GM20000 (cell line): Measurements from ENCODE around the gene XRCC5.

ENCODE experiments used
- DNase-seq: peaks from one replicate; pipeline ENCODE4 v3.0.0; 2012; ENCODE audit warnings: low spot score
- CTCF ChIP-seq: IDR thresholded peaks from 2 replicates; pipeline ENCODE4 v1.5.1; 2012; ENCODE audit warnings: mild to moderate bottlenecking, control low read depth; ENCODE audit errors: extremely low read depth, missing control alignments

Gene XRCC5

GRCh38 chr2:216232721-216233120 lies 123.6 kb downstream of the XRCC5 start:
- no peak for TF ChIP-seq CTCF
- DNase-seq, result no peak

GRCh38 chr2:216233281-216233995 lies 124.3 kb downstream of the XRCC5 start:
- TF ChIP-seq CTCF, result no peak
- no peak for DNase-seq

- TF ChIP-seq CTCF, result no peak
- no peak for DNase-seq
Observed at GRCh38 chr2:216234106-216234505, 125.0 kb downstream of the XRCC5 start.

GRCh38 chr2:216235462-216235861 lies 126.3 kb downstream of the XRCC5 start:
- DNase-seq, result no peak
- TF ChIP-seq CTCF, result no peak

GRCh38 chr2:216235896-216236295 lies 126.7 kb downstream of the XRCC5 start:
- DNase-seq, result no peak
- no peak for TF ChIP-seq CTCF

GRCh38 chr2:216236486-216236885 lies 127.3 kb downstream of the XRCC5 start:
- DNase-seq, result no peak

GRCh38 chr2:216242365-216242764 lies 133.2 kb downstream of the XRCC5 start:
- DNase-seq, result no peak
- TF ChIP-seq CTCF, result no peak

More at GRCh38 chr2:216236486-216236885, 127.3 kb downstream of the XRCC5 start:
- TF ChIP-seq CTCF, result no peak
